CD4-positive, alpha-beta T cell (primary cell): ENCODE results near the gene ACTL10. TPM values are rescaled to one million over a fixed set of nuclear protein-coding genes. Genes with fewer than 3 reads are reported as not detected.

Experiments used
- ATAC-seq: fragments of 200-7000 bp; cut with Tn5 transposase; one replicate; pipeline ENCODE4 v1.10.0; 2022; ENCODE audit warnings: mild to moderate bottlenecking; ENCODE audit not compliant: poor library complexity
- CTCF ChIA-PET: fragments of 350-600 bp; sonication (Branson Sonifier 250); formaldehyde crosslinking; loops from one replicate; lab custom pipeline; 2021; ENCODE audit warnings: antibody characterized with exemption, inconsistent platforms; lab: Charles Lee
- POLR2A ChIA-PET: fragments of 350-600 bp; sonication (Branson Sonifier 250); formaldehyde crosslinking; loops from one replicate; lab custom pipeline; 2021; ENCODE audit warnings: antibody characterized with exemption, inconsistent platforms; lab: Charles Lee
- DNase-seq, 14 experiments: peaks; one replicate each; pipeline ENCODE4 v3.0.0-alpha.2; 2013 to 2020; ENCODE audit warnings: mixed read lengths in 2 of 14
- H3K27ac ChIP-seq, 2 donors: one replicate each; pipeline versions ENCODE4 v1.5.1 to v1.7.0; 2013; ENCODE audit warnings: low read length in 2 of 2, low read depth in 1 of 2, mild to moderate bottlenecking in 1 of 2
- H3K27me3 ChIP-seq, 2 experiments: 1 replicate in 1 of 2; 2 replicates in 1 of 2; pipeline versions ENCODE4 v1.6.1 to v1.7.0; 2013; ENCODE audit warnings: low read length in 2 of 2, control low read depth in 1 of 2, mild to moderate bottlenecking in 1 of 2, moderate library complexity in 1 of 2; ENCODE audit not compliant: insufficient read depth in 2 of 2, control insufficient read depth in 1 of 2
- H3K36me3 ChIP-seq: one replicate; pipeline ENCODE4 v1.6.1; 2013; ENCODE audit warnings: low read length, control low read depth; ENCODE audit not compliant: insufficient read depth
- H3K4me1 ChIP-seq: one replicate; pipeline ENCODE4 v1.6.1; 2013; ENCODE audit warnings: low read length, control low read depth; ENCODE audit not compliant: insufficient read depth
- H3K4me3 ChIP-seq: one replicate; pipeline ENCODE4 v1.5.1; 2013; ENCODE audit warnings: mild to moderate bottlenecking, low read length, moderate library complexity
- H3K9me3 ChIP-seq, 2 experiments: 1 replicate in 1 of 2; 2 replicates in 1 of 2; pipeline versions ENCODE4 v1.6.1 to v1.7.0; 2013; ENCODE audit warnings: low read length in 2 of 2, mild to moderate bottlenecking in 2 of 2, control low read depth in 1 of 2, moderate library complexity in 1 of 2; ENCODE audit not compliant: control insufficient read depth in 1 of 2, insufficient read depth in 1 of 2
- H3K27ac Mint-ChIP-seq: one replicate; pipeline ENCODE4 v1.8.0; 2020; ENCODE audit warnings: mixed read lengths
- H3K27me3 Mint-ChIP-seq: one replicate; pipeline ENCODE4 v1.8.0; 2021; ENCODE audit warnings: mixed read lengths
- H3K36me3 Mint-ChIP-seq: one replicate; pipeline ENCODE4 v1.8.0; 2021; ENCODE audit warnings: low read depth, mixed read lengths
- H3K4me1 Mint-ChIP-seq: one replicate; pipeline ENCODE4 v1.8.0; 2021; ENCODE audit warnings: low read depth, mixed read lengths
- H3K4me3 Mint-ChIP-seq: one replicate; pipeline ENCODE4 v1.8.0; 2020; ENCODE audit warnings: mild to moderate bottlenecking, mixed read lengths
- H3K9me3 Mint-ChIP-seq: one replicate; pipeline ENCODE4 v1.8.0; 2020; ENCODE audit warnings: mixed read lengths
- CTCF ChIP-seq: fragments of 200-600 bp; IDR thresholded peaks from one replicate; pipeline ENCODE4 v1.8.0; 2022; ENCODE audit warnings: antibody characterized with exemption, mild to moderate bottlenecking
- intact Hi-C, 2 experiments: fragments of 100-400 bp; cut with DNase I in 1 of 2; cut with micrococcal nuclease in 1 of 2; formaldehyde crosslinking; loops; one replicate each; pipeline versions ENCODE4 v1.15.1 to v1.9.0; 2023 to 2025; cut with DNase I, micrococcal nuclease
- total RNA-seq, 174 experiments: library from RNA in 2 of 174; stranded (reverse) in 2 of 174; gene quantifications; one replicate each; pipeline ENCODE4 v1.2.3 and lab custom pipeline; 2021 to 2026

ACTL10 gene
- total RNA-seq, 2 experiments from 2014 or later, result 0.28 to 0.55 TPM

- H3K27ac ChIP-seq, result no peak overlapping the region
These were observed 13.4 kb upstream of the ACTL10 start for GRCh38 chr20:33653218-33653899.

GRCh38 chr20:33653900-33654596 is 12.7 kb upstream of the ACTL10 start:
- H3K36me3 Mint-ChIP-seq, result no peaks in the 10 kb centered on the region
- Histone ChIP-seq H3K27ac (no peak overlapping the region), H3K27me3 (no peaks in the 10 kb centered on the region), H3K4me1 (no peaks in the 10 kb centered on the region), H3K4me3 (no peak overlapping the region), H3K9me3 (no peaks in the 10 kb centered on the region), H3K36me3 (no peaks in the 10 kb centered on the region)
- H3K27ac Mint-ChIP-seq, result no peak overlapping the region
- DNase-seq (peak in 1 of 14 experiments; percentile 16), ATAC-seq (no peak)
- intact Hi-C loops, result no loop called here
- H3K27me3 Mint-ChIP-seq, result no peaks in the 10 kb centered on the region
- H3K9me3 Mint-ChIP-seq, result no peaks in the 10 kb centered on the region
- no peak overlapping the region for H3K4me3 Mint-ChIP-seq
- no peaks in the 10 kb centered on the region for H3K4me1 Mint-ChIP-seq
- TF ChIP-seq CTCF, result no peak
- CTCF ChIA-PET, result interaction anchor here (2.8 kb wide), 1 partner anchor 13 kb away, joined by 12 read pairs; the partner anchor contains the start of gene ACTL10
- POLR2A ChIA-PET, result no interaction called here

More at GRCh38 chr20:33653218-33653899, 13.4 kb upstream of the ACTL10 start:
- H3K4me3 ChIP-seq, result no peak overlapping the region
- no peaks in the 10 kb centered on the region for H3K27me3 Mint-ChIP-seq
- no peak overlapping the region for H3K27ac Mint-ChIP-seq
- no peaks in the 10 kb centered on the region for H3K9me3 ChIP-seq
- CTCF ChIA-PET, result interaction anchor here (2.8 kb wide), 1 partner anchor 14 kb away, joined by 12 read pairs; the partner anchor contains the start of gene ACTL10
- H3K27me3 ChIP-seq, result no peaks in the 10 kb centered on the region
- POLR2A ChIA-PET, result interaction anchor here (0.6 kb wide), 1 partner anchor 10 kb away, joined by 3 read pairs; no protein-coding TSS in a partner anchor
- H3K4me3 Mint-ChIP-seq, result no peak overlapping the region
- DNase-seq, result peak in 9 of 14 experiments; percentile 24 to 61 (median 35)
- no peaks in the 10 kb centered on the region for H3K4me1 ChIP-seq
- intact Hi-C loops, result no loop called here
- TF ChIP-seq CTCF, result peak; percentile 58
- H3K36me3 Mint-ChIP-seq, result no peaks in the 10 kb centered on the region
- H3K4me1 Mint-ChIP-seq, result no peaks in the 10 kb centered on the region
- peak; percentile 41 for ATAC-seq
- H3K36me3 ChIP-seq, result no peaks in the 10 kb centered on the region
- H3K9me3 Mint-ChIP-seq, result no peaks in the 10 kb centered on the region

- DNase-seq (no peak), ATAC-seq (no peak)
- no peaks in the 10 kb centered on the region for H3K36me3 ChIP-seq
- H3K9me3 ChIP-seq, result no peaks in the 10 kb centered on the region
- H3K4me1 ChIP-seq, result no peaks in the 10 kb centered on the region
- ChIA-PET CTCF (interaction anchor here (2.8 kb wide), 1 partner anchor 12 kb away, joined by 12 read pairs; the partner anchor contains the start of gene ACTL10), POLR2A (no interaction called here)
- Mint-ChIP-seq H3K4me1 (no peaks in the 10 kb centered on the region), H3K9me3 (no peaks in the 10 kb centered on the region), H3K27me3 (no peaks in the 10 kb centered on the region), H3K36me3 (no peaks in the 10 kb centered on the region), H3K4me3 (no peak overlapping the region), H3K27ac (no peak overlapping the region)
- intact Hi-C loops, result no loop called here
- no peaks in the 10 kb centered on the region for H3K27me3 ChIP-seq
- TF ChIP-seq CTCF, result no peak
- no peak overlapping the region for H3K4me3 ChIP-seq
- no peak overlapping the region for H3K27ac ChIP-seq
These were observed 12.0 kb upstream of the ACTL10 start for GRCh38 chr20:33654680-33655161.
